ENCODE data around the gene TACC2. TPM values are rescaled to one million over a fixed set of nuclear protein-coding genes. Genes with fewer than 3 reads are reported as not detected.

Gene TACC2
- total and polyA plus RNA-seq, 2 donors (not counting 3 experiments of a cell fraction or from before 2014, with no cell fraction given): 14.4 to 46.2 TPM

DNA sequence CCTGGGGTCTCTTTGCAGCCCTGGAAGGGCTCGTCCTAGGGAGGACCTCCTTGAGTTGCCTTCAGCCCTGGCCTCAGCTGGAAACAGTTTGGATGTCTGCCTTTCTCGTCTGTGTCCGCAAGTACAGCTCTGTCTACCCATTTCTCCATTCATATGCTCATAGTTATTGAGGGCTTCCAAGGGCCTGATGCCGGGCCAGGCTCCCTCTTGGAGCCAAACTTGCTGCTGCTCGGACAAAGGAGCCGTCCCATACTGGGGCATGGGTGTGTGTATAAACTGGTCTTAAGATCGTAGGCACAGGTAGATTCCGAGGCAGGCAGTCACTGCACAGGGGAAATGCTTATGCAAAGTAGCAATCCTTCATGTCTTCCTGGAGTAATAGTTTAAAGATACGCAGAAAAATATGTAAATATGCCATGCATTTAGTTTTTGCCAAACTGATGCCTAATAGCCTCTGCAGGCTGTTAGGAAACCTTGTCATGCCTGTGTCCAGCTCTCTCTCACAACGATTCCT, 165.1 kb downstream of the TACC2 start:
- H3K27me3 ChIP-seq (ENCODE audit: control insufficient read depth in 2 of 2, insufficient read depth in 2 of 2, low read length in 2 of 2): no peaks in the 10 kb centered on the region
- DNase-seq (ENCODE audit: low read depth, low spot score): no peak
- ChIA-PET CTCF (interaction anchor here (1.3 to 1.7 kb wide), 3 partner anchors 9 to 102 kb away, joined by 4 to 8 read pairs (median 6); no protein-coding TSS in a partner anchor), POLR2A (no interaction called here)
- H3K4me3 ChIP-seq (replicated peaks in 1 of 3; ENCODE audit: insufficient read depth in 1 of 3, low read depth in 1 of 3, low read length in 3 of 3): no peak overlapping the region
- no peaks in the 10 kb centered on the region for H4K20me1 ChIP-seq (replicated peaks; ENCODE audit: control insufficient read depth, extremely low read depth, insufficient read depth, low read length)
- intact Hi-C loops (cut with micrococcal nuclease): no loop called here
- no TSS peak for BruUV-seq (replicated peaks)
- no peaks in the 10 kb centered on the region for H3K9me1 ChIP-seq (replicated peaks; ENCODE audit: control insufficient read depth, extremely low read depth, insufficient read depth, low read length)
- H3K79me2 ChIP-seq (ENCODE audit: control insufficient read depth, insufficient read depth, low read length): no peaks in the 10 kb centered on the region
- dilution Hi-C loops (cut with MboI; ENCODE audit: extremely low pct_ligation_motif_present, low sequenced_read_pairs): no loop called here
- no peak overlapping the region for H2AFZ ChIP-seq (ENCODE audit: low read depth, low read length)
- peaks cover 2% of the 10 kb centered on the region for H3K4me1 ChIP-seq (ENCODE audit: control insufficient read depth, extremely low read depth, insufficient read depth, low read length)
- H3K4me2 ChIP-seq (ENCODE audit: insufficient read depth, low read length): no peak overlapping the region
- FAIRE-seq: no peak
- no peak overlapping the region for H3K27ac ChIP-seq (ENCODE audit: insufficient read depth, low read depth, low read length)
- H3K9ac ChIP-seq (replicated peaks; ENCODE audit: extremely low read depth, insufficient read depth, low read length): no peak overlapping the region
- no peaks in the 10 kb centered on the region for H3K36me3 ChIP-seq (ENCODE audit: control insufficient read depth in 2 of 2, extremely low read depth in 1 of 2, insufficient read depth in 2 of 2, low read length in 2 of 2)
- TF ChIP-seq MAX (IDR thresholded peaks at IDR 0.05; ENCODE audit: insufficient read depth, insufficient read length) (no peak), GATA2 (IDR thresholded peaks at IDR 0.05; ENCODE audit: insufficient read depth, insufficient read length, low read depth, low read length) (no peak)
- H3K9me3 ChIP-seq (replicated peaks; ENCODE audit: control insufficient read depth, insufficient read depth, low read length): no peaks in the 10 kb centered on the region

GRCh38 chr10:122154545-122155366, 165.8 kb downstream of the TACC2 start:
- no peak overlapping the region for H3K9ac ChIP-seq (replicated peaks; ENCODE audit: extremely low read depth, insufficient read depth, low read length)
- no peak overlapping the region for H3K4me2 ChIP-seq (ENCODE audit: insufficient read depth, low read length)
- H3K9me3 ChIP-seq (replicated peaks; ENCODE audit: control insufficient read depth, insufficient read depth, low read length): no peaks in the 10 kb centered on the region
- no peak for TF ChIP-seq FOS (IDR thresholded peaks at IDR 0.05; ENCODE audit: borderline replicate concordance, insufficient read depth, low read length)
- TF ChIP-seq MYC (IDR thresholded peaks at IDR 0.05; ENCODE audit: low read depth, low read length): no peak
- TF ChIP-seq MAX (IDR thresholded peaks at IDR 0.05; ENCODE audit: insufficient read depth, insufficient read length): no peak
- no peak for TF ChIP-seq GATA2 (IDR thresholded peaks at IDR 0.05; ENCODE audit: insufficient read depth, insufficient read length, low read depth, low read length)
- no peak for TF ChIP-seq JUN (IDR thresholded peaks at IDR 0.05; ENCODE audit: borderline replicate concordance, insufficient read depth, insufficient read length, low read depth)
- no peak for TF ChIP-seq POLR2AphosphoS5 (IDR thresholded peaks at IDR 0.05; ENCODE audit: insufficient read depth, low read depth, low read length)
- no peak for TF ChIP-seq POLR2A (IDR thresholded peaks at IDR 0.05; ENCODE audit: low read depth, low read length)
- TF ChIP-seq EZH2 (IDR thresholded peaks at IDR 0.05; ENCODE audit: borderline replicate concordance, low read depth, low read length, severe bottlenecking): no peak
- TF ChIP-seq, protein P1, sequence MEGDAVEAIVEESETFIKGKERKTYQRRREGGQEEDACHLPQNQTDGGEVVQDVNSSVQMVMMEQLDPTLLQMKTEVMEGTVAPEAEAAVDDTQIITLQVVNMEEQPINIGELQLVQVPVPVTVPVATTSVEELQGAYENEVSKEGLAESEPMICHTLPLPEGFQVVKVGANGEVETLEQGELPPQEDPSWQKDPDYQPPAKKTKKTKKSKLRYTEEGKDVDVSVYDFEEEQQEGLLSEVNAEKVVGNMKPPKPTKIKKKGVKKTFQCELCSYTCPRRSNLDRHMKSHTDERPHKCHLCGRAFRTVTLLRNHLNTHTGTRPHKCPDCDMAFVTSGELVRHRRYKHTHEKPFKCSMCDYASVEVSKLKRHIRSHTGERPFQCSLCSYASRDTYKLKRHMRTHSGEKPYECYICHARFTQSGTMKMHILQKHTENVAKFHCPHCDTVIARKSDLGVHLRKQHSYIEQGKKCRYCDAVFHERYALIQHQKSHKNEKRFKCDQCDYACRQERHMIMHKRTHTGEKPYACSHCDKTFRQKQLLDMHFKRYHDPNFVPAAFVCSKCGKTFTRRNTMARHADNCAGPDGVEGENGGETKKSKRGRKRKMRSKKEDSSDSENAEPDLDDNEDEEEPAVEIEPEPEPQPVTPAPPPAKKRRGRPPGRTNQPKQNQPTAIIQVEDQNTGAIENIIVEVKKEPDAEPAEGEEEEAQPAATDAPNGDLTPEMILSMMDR (IDR thresholded peaks at IDR 0.05; ENCODE audit: extremely low read depth in 1 of 2, insufficient read depth in 1 of 2, low read depth in 1 of 2, low read length in 2 of 2): no peak
- no peaks in the 10 kb centered on the region for H3K4me1 ChIP-seq (ENCODE audit: control insufficient read depth, extremely low read depth, insufficient read depth, low read length)
- ChIA-PET CTCF (interaction anchor here (1.3 to 1.7 kb wide), 3 partner anchors 8 to 103 kb away, joined by 4 to 8 read pairs (median 6); no protein-coding TSS in a partner anchor), POLR2A (no interaction called here)
- H2AFZ ChIP-seq (ENCODE audit: low read depth, low read length): no peak overlapping the region
- no peaks in the 10 kb centered on the region for H3K27me3 ChIP-seq (ENCODE audit: control insufficient read depth in 2 of 2, insufficient read depth in 2 of 2, low read length in 2 of 2)
- no peak for DNase-seq (ENCODE audit: low read depth, low spot score)
- no TSS peak for BruUV-seq (replicated peaks)
- H3K9me1 ChIP-seq (replicated peaks; ENCODE audit: control insufficient read depth, extremely low read depth, insufficient read depth, low read length): no peaks in the 10 kb centered on the region
- no peak overlapping the region for H3K4me3 ChIP-seq (replicated peaks in 1 of 3; ENCODE audit: insufficient read depth in 1 of 3, low read depth in 1 of 3, low read length in 3 of 3)
- H4K20me1 ChIP-seq (replicated peaks; ENCODE audit: control insufficient read depth, extremely low read depth, insufficient read depth, low read length): no peaks in the 10 kb centered on the region
- no peaks in the 10 kb centered on the region for H3K36me3 ChIP-seq (ENCODE audit: control insufficient read depth in 2 of 2, extremely low read depth in 1 of 2, insufficient read depth in 2 of 2, low read length in 2 of 2)
- H3K27ac ChIP-seq (ENCODE audit: insufficient read depth, low read depth, low read length): no peak overlapping the region
- no peaks in the 10 kb centered on the region for H3K79me2 ChIP-seq (ENCODE audit: control insufficient read depth, insufficient read depth, low read length)
- dilution Hi-C loops (cut with MboI; ENCODE audit: extremely low pct_ligation_motif_present, low sequenced_read_pairs) (no loop called here), intact Hi-C loops (cut with micrococcal nuclease) (no loop called here)
- FAIRE-seq: no peak
